GM12801 (cell line): ENCODE results near the gene CD209.

Source experiments
- CTCF ChIP-seq: IDR thresholded peaks from one replicate; pipeline ENCODE4 v1.5.1; 2011; ENCODE audit warnings: control low read depth; ENCODE audit not compliant: insufficient read length; ENCODE audit errors: extremely low read depth

Gene CD209

GRCh38 chr19:7691497-7691896 is 55.8 kb downstream of the CD209 start:
- TF ChIP-seq CTCF = no peak

GRCh38 chr19:7690779-7691258 is 56.5 kb downstream of the CD209 start:
- TF ChIP-seq CTCF = no peak
